OCI-LY1 (cell line): ENCODE data around the gene B4GALT6.

Source experiments
- H2AFZ ChIP-seq: fragments of 200-600 bp; sonication (generic), shearing (Covaris generic); 2 replicates; pipeline ENCODE4 v1.6.0; 2014; ENCODE audit warnings: antibody characterized with exemption, mild to moderate bottlenecking, low read length
- H3F3A ChIP-seq: fragments of 200-600 bp; sonication (generic), shearing (Covaris generic); 2 replicates; pipeline ENCODE4 v1.6.0; 2014; ENCODE audit warnings: mild to moderate bottlenecking, antibody characterized with exemption, low read length, moderate library complexity; ENCODE audit not compliant: insufficient read depth
- H3K27ac ChIP-seq: fragments of 200-600 bp; sonication (generic); 2 replicates; pipeline ENCODE4 v1.5.1; 2014; ENCODE audit warnings: low read length, mixed run types, mild to moderate bottlenecking, low read depth; ENCODE audit not compliant: poor library complexity, severe bottlenecking
- H3K27me3 ChIP-seq: fragments of 200-600 bp; sonication (generic); 2 replicates; pipeline ENCODE4 v1.6.0; 2014; ENCODE audit warnings: antibody characterized with exemption, mild to moderate bottlenecking, low read length, moderate library complexity; ENCODE audit not compliant: insufficient read depth
- H3K36me3 ChIP-seq: fragments of 200-600 bp; sonication (generic); 2 replicates; pipeline ENCODE4 v1.6.1; 2014; ENCODE audit warnings: mild to moderate bottlenecking, antibody characterized with exemption, low read length, moderate library complexity, mixed read lengths; ENCODE audit not compliant: insufficient read depth
- H3K4me1 ChIP-seq: fragments of 200-600 bp; sonication (generic); 2 replicates; pipeline ENCODE4 v1.5.1; 2014; ENCODE audit warnings: mild to moderate bottlenecking, low read length, moderate library complexity; ENCODE audit not compliant: insufficient read depth, severe bottlenecking
- H3K4me2 ChIP-seq: fragments of 200-600 bp; sonication (generic), shearing (Covaris generic); 2 replicates; pipeline ENCODE4 v1.6.1; 2014; ENCODE audit warnings: low read length
- H3K4me3 ChIP-seq: fragments of 200-600 bp; sonication (generic); 2 replicates; pipeline ENCODE4 v1.5.1; 2014; ENCODE audit warnings: low read length, low read depth, mild to moderate bottlenecking, mixed read lengths; ENCODE audit not compliant: poor library complexity, severe bottlenecking
- H3K79me2 ChIP-seq: fragments of 200-600 bp; shearing (Covaris generic); 2 replicates; pipeline ENCODE4 v1.6.1; 2016; ENCODE audit warnings: mixed run types, low read length, mixed read lengths; ENCODE audit not compliant: insufficient read depth
- H3K9ac ChIP-seq: fragments of 200-600 bp; sonication (generic), shearing (Covaris generic); 2 replicates; pipeline ENCODE4 v1.6.1; 2014; ENCODE audit warnings: mild to moderate bottlenecking, low read length, mixed read lengths
- H3K9me2 ChIP-seq: fragments of 200-600 bp; sonication (generic), shearing (Covaris generic); 2 replicates; pipeline ENCODE4 v1.6.1; 2014; ENCODE audit warnings: low read depth, mild to moderate bottlenecking, low read length, mixed read lengths
- H3K9me3 ChIP-seq: fragments of 200-600 bp; shearing (Covaris generic); 2 replicates; pipeline ENCODE4 v1.6.1; 2014; ENCODE audit warnings: low read length, mixed read lengths
- H4K20me1 ChIP-seq: fragments of 200-600 bp; sonication (generic), shearing (Covaris generic); 2 replicates; pipeline ENCODE4 v1.6.0; 2016; ENCODE audit warnings: mild to moderate bottlenecking, low read length; ENCODE audit not compliant: insufficient read depth
- CTCF ChIP-seq: fragments of 200-600 bp; sonication (generic), shearing (Covaris generic); IDR thresholded peaks from 2 replicates; pipeline ENCODE4 v1.5.1; 2017; ENCODE audit warnings: mild to moderate bottlenecking, antibody characterized with exemption, low read length, moderate library complexity, mixed read lengths
- EZH2 ChIP-seq: fragments of 200-600 bp; sonication (generic), shearing (Covaris generic); IDR thresholded peaks from 2 replicates; pipeline ENCODE4 v1.8.0; 2017; ENCODE audit warnings: borderline replicate concordance, mixed run types, mild to moderate bottlenecking, antibody characterized with exemption, low read length, moderate library complexity, mixed read lengths

B4GALT6 gene

GRCh38 chr18:31596081-31596872, 88.1 kb downstream of the B4GALT6 start:
- Histone ChIP-seq H3K9ac (no peak overlapping the region), H3K4me1 (no peaks in the 10 kb centered on the region), H3K9me2 (no peaks in the 10 kb centered on the region), H4K20me1 (no peaks in the 10 kb centered on the region), H3K9me3 (no peaks in the 10 kb centered on the region), H3K36me3 (no peaks in the 10 kb centered on the region), H3K27ac (no peak overlapping the region), H3F3A (no peaks in the 10 kb centered on the region), H3K4me3 (no peak overlapping the region), H3K27me3 (no peaks in the 10 kb centered on the region), H3K4me2 (no peak overlapping the region), H3K79me2 (no peaks in the 10 kb centered on the region), H2AFZ (no peak overlapping the region)
- TF ChIP-seq CTCF (no peak), EZH2 (no peak)

GRCh38 chr18:31595121-31595771, 89.1 kb downstream of the B4GALT6 start:
- Histone ChIP-seq H3K4me2 (no peak overlapping the region), H3K9me2 (no peaks in the 10 kb centered on the region), H4K20me1 (no peaks in the 10 kb centered on the region), H3K9me3 (no peaks in the 10 kb centered on the region), H3K79me2 (no peaks in the 10 kb centered on the region), H3K4me1 (no peaks in the 10 kb centered on the region), H3K36me3 (no peaks in the 10 kb centered on the region), H2AFZ (no peak overlapping the region), H3K27me3 (no peaks in the 10 kb centered on the region), H3K27ac (no peak overlapping the region), H3F3A (no peaks in the 10 kb centered on the region), H3K9ac (no peak overlapping the region), H3K4me3 (no peak overlapping the region)
- TF ChIP-seq EZH2 (no peak), CTCF (no peak)

- Histone ChIP-seq H3K9me3 (no peaks in the 10 kb centered on the region), H3K9ac (no peak overlapping the region), H3K36me3 (no peaks in the 10 kb centered on the region), H3F3A (no peaks in the 10 kb centered on the region), H3K9me2 (no peaks in the 10 kb centered on the region), H4K20me1 (no peaks in the 10 kb centered on the region), H2AFZ (no peak overlapping the region), H3K79me2 (no peaks in the 10 kb centered on the region), H3K4me2 (no peak overlapping the region), H3K4me1 (no peaks in the 10 kb centered on the region), H3K4me3 (no peak overlapping the region), H3K27me3 (no peaks in the 10 kb centered on the region), H3K27ac (no peak overlapping the region)
- TF ChIP-seq EZH2 (no peak), CTCF (no peak)
Observed at GRCh38 chr18:31592506-31593157, 91.7 kb downstream of the B4GALT6 start.
